Measurements from ENCODE around the gene GPR183. TPM values are rescaled to one million over a fixed set of nuclear protein-coding genes. Genes with fewer than 3 reads are reported as not detected.
A peak's percentile ranks its signal among the peaks of the same experiment; 100 is the strongest.

GPR183 gene
- not detected in 2 replicates for total RNA-seq (2014; rRNA removed; shearing (Covaris generic))
- polyA plus RNA-seq (2015; cell fraction: cytosol; rRNA removed): not detected in 2 replicates
- not detected in 2 replicates for polyA plus RNA-seq (2015; cell fraction: nucleus; rRNA removed)

- DNase-seq (ENCODE audit: low read depth, low spot score): no peak
- in situ Hi-C loops (cut with HindIII; ENCODE audit: low pct_unique_long_range_greater_than_20kb, low sequenced_read_pairs): no loop called here
Observed at GRCh38 chr13:99307247-99307646, at the start of gene GPR183. GPR183 (minus strand) TSS chr13:99307399; CDS start chr13:99296145, 11,254 bp downstream.

- in situ Hi-C loops (cut with HindIII; ENCODE audit: low pct_unique_long_range_greater_than_20kb, low sequenced_read_pairs): no loop called here
- peak; percentile 9 for DNase-seq (ENCODE audit: low read depth, low spot score)
Observed at GRCh38 chr13:99356262-99357091, 49.3 kb upstream of the GPR183 start.

GRCh38 chr13:99356012-99356261 lies 48.7 kb upstream of the GPR183 start:
- in situ Hi-C loops (cut with HindIII; ENCODE audit: low pct_unique_long_range_greater_than_20kb, low sequenced_read_pairs): no loop called here

GRCh38 chr13:99355267-99356011 lies 48.2 kb upstream of the GPR183 start:
- no peak for DNase-seq (ENCODE audit: low read depth, low spot score)
- in situ Hi-C loops (cut with HindIII; ENCODE audit: low pct_unique_long_range_greater_than_20kb, low sequenced_read_pairs): no loop called here

More at GRCh38 chr13:99356012-99356261, 48.7 kb upstream of the GPR183 start:
- DNase-seq (ENCODE audit: low read depth, low spot score): no peak

GRCh38 chr13:99354371-99354951 lies 47.3 kb upstream of the GPR183 start:
- in situ Hi-C loops (cut with HindIII; ENCODE audit: low pct_unique_long_range_greater_than_20kb, low sequenced_read_pairs): no loop called here

GRCh38 chr13:99353836-99354235 lies 46.6 kb upstream of the GPR183 start:
- no peak for DNase-seq (ENCODE audit: low read depth, low spot score)
- in situ Hi-C loops (cut with HindIII; ENCODE audit: low pct_unique_long_range_greater_than_20kb, low sequenced_read_pairs): no loop called here

More at GRCh38 chr13:99354371-99354951, 47.3 kb upstream of the GPR183 start:
- no peak for DNase-seq (ENCODE audit: low read depth, low spot score)

- in situ Hi-C loops (cut with HindIII; ENCODE audit: low pct_unique_long_range_greater_than_20kb, low sequenced_read_pairs): no loop called here
- no peak for DNase-seq (ENCODE audit: low read depth, low spot score)
Observed at GRCh38 chr13:99353246-99353600, 46.0 kb upstream of the GPR183 start.

GRCh38 chr13:99352351-99353245 lies 45.4 kb upstream of the GPR183 start:
- no peak for DNase-seq (ENCODE audit: low read depth, low spot score)
- in situ Hi-C loops (cut with HindIII; ENCODE audit: low pct_unique_long_range_greater_than_20kb, low sequenced_read_pairs): no loop called here

GRCh38 chr13:99351772-99352171 lies 44.6 kb upstream of the GPR183 start:
- no peak for DNase-seq (ENCODE audit: low read depth, low spot score)

GRCh38 chr13:99350191-99350590 lies 43.0 kb upstream of the GPR183 start:
- DNase-seq (ENCODE audit: low read depth, low spot score): no peak
- in situ Hi-C loops (cut with HindIII; ENCODE audit: low pct_unique_long_range_greater_than_20kb, low sequenced_read_pairs): no loop called here

More at GRCh38 chr13:99351772-99352171, 44.6 kb upstream of the GPR183 start:
- in situ Hi-C loops (cut with HindIII; ENCODE audit: low pct_unique_long_range_greater_than_20kb, low sequenced_read_pairs): no loop called here

GRCh38 chr13:99347911-99348451 lies 40.8 kb upstream of the GPR183 start:
- no peak for DNase-seq (ENCODE audit: low read depth, low spot score)
- in situ Hi-C loops (cut with HindIII; ENCODE audit: low pct_unique_long_range_greater_than_20kb, low sequenced_read_pairs): no loop called here

- no peak for DNase-seq (ENCODE audit: low read depth, low spot score)
- in situ Hi-C loops (cut with HindIII; ENCODE audit: low pct_unique_long_range_greater_than_20kb, low sequenced_read_pairs): no loop called here
Observed at GRCh38 chr13:99347335-99347878, 40.2 kb upstream of the GPR183 start.

- in situ Hi-C loops (cut with HindIII; ENCODE audit: low pct_unique_long_range_greater_than_20kb, low sequenced_read_pairs): no loop called here
- DNase-seq (ENCODE audit: low read depth, low spot score): no peak
Observed at GRCh38 chr13:99346335-99347042, 39.3 kb upstream of the GPR183 start.

GRCh38 chr13:99345345-99345744 lies 38.1 kb upstream of the GPR183 start:
- DNase-seq (ENCODE audit: low read depth, low spot score): no peak
- in situ Hi-C loops (cut with HindIII; ENCODE audit: low pct_unique_long_range_greater_than_20kb, low sequenced_read_pairs): no loop called here

- in situ Hi-C loops (cut with HindIII; ENCODE audit: low pct_unique_long_range_greater_than_20kb, low sequenced_read_pairs): no loop called here
- no peak for DNase-seq (ENCODE audit: low read depth, low spot score)
Observed at GRCh38 chr13:99344610-99345208, 37.5 kb upstream of the GPR183 start.

GRCh38 chr13:99342723-99343315 lies 35.6 kb upstream of the GPR183 start:
- DNase-seq (ENCODE audit: low read depth, low spot score): no peak
- in situ Hi-C loops (cut with HindIII; ENCODE audit: low pct_unique_long_range_greater_than_20kb, low sequenced_read_pairs): no loop called here
